ENCODE data around the gene GFRA3.
"Not testable (repeated sequence)": the region's sequence is repeated elsewhere in the genome, so short reads cannot be mapped to it uniquely, and the experiment has no call there.

The GFRA3 gene

GRCh38 chr5:138274189-138274853 is at the start of gene GFRA3:
GFRA3 (minus strand) TSS chr5:138274621; CDS start chr5:138274424, 197 bp downstream.
- no peak for DNase-seq

DNA sequence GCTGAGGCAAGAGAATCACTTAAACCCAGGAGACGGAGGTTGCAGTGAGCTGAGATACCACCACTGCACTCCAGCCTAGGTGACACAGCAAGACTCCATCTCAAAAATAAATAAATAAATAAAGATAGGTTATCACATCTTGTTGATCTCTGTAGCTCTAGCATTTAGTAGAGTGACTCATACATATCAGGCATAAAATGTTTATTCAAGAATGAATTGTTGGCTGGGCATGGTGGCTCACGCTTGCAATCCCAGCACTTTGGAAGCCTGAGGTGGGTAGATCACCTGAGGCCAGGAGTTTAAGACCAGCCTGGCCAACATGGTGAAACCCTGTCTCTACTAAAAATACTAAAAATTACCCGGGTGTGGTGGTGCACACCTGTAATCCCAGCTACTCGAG is 43.8 kb upstream of the GFRA3 start:
- not testable (repeated sequence) for DNase-seq

GRCh38 chr5:138316355-138316754 is 41.9 kb upstream of the GFRA3 start:
- DNase-seq: no peak

DNA sequence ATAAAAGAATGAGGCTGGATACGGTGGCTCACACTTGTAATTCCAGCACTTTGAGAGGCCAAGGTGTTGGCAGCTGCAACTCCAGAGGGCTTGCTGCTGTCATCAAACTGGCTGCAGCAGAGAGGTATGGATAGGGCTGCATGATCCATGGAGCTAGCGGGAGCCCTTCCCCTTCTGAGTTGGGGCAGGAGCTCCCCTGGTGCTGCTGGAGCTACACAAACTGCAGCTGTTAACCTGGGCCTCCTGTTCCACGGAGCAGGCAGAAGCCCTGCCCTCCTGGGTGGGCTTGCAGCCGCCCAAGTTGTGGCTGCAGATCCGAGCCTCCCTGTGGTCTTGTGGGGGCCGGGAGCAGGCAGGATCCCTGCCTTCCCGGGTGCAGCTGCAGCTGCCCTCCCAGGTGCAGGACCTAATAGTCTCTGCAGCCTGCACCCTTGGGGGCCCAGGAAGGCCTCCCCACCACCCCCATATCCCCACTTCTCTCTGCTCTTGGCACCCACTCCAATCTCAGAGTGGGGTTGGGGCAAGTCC is 41.4 kb upstream of the GFRA3 start:
- DNase-seq: no peak

DNA sequence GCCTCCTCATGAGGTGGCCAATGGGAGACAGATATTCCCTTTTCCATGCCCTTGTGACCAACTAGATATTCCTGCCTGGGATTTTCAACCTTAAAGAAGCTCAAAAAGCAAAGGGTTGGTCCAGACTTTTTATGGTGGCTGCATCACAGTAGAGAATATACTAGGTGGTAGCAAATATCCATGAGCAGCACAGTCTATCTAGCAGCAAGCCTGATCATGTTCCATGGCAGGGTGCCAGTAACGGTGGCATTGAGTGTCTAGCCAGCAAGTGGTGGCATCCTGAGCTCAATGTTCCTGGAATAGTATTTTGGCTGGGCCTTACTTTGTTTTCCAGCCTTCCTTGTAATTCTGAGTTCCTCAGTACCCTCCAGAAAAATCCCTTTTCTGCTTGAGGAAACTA is 31.4 kb upstream of the GFRA3 start:
- DNase-seq: no peak

DNA sequence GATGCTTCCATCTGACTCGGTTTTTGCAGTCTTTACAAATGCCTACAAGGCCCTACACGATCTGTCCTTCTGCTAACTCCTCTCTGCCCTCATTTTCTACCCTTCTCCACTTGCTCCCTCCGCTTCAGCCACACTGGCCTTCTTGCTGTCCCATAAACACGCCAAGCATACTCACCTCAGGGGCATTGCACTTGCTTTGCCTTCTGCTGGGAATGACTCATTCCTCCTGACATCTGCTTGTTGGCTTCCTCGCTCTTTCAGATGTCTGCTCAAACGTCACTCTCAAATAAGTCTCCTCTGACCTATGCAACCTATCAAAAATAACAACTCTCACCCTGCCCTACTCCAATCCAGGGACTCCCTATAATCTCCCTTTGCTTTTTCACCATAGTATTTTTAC is 29.0 kb upstream of the GFRA3 start:
- DNase-seq: no peak

GRCh38 chr5:138289296-138289695 is 14.9 kb upstream of the GFRA3 start:
- DNase-seq: no peak

GRCh38 chr5:138287246-138287645 is 12.8 kb upstream of the GFRA3 start:
- DNase-seq: no peak

GRCh38 chr5:138282920-138283742 is 8.7 kb upstream of the GFRA3 start:
- no peak for DNase-seq

DNA sequence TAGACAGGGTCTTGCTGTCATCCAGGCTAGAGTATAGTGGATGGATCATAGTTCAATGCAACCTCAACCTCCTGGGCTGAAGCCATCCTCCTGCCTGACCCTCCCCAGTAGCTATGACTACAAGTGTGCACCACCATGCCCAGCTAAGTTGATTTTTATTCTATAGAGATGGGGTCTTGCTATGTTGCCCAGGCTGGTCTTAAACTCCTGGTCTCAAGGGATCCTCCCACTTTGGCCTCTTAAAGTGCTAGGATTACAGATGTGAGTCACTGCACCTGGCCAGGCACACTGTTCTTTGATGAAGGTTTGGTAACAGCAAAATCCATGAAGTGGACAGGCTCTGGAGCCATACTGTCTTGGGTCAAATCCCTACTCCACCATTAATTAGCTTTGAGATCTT is 6.5 kb upstream of the GFRA3 start:
- no peak for DNase-seq

GRCh38 chr5:138276402-138277054 is 2.1 kb upstream of the GFRA3 start:
- no peak for DNase-seq

- no peak for DNase-seq
These were observed 1.5 kb upstream of the GFRA3 start for GRCh38 chr5:138275895-138276294.

DNA sequence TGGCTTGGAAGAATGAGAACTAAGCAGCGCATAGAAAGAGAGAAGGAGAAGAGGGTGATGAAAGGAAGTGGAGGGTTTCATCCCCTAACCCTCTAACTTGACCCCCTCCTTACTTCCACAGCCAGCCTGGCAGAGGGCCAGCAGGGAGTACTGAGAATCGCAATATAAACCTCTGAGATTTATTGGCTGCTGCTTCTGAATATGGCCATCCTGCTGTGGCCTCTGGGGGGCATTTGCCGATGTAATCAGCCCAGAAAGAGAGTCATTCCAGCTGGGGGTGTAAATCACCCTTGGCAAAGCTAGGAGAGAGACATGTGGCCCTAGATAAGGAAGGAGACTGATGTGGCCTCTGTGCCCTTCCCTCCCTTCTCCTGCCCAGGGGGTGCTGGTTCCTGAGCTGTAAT is 960 bp upstream of the GFRA3 start:
- no peak for DNase-seq

GRCh38 chr5:138273834-138274188 is 610 bp downstream of the GFRA3 start:
- no peak for DNase-seq

DNA sequence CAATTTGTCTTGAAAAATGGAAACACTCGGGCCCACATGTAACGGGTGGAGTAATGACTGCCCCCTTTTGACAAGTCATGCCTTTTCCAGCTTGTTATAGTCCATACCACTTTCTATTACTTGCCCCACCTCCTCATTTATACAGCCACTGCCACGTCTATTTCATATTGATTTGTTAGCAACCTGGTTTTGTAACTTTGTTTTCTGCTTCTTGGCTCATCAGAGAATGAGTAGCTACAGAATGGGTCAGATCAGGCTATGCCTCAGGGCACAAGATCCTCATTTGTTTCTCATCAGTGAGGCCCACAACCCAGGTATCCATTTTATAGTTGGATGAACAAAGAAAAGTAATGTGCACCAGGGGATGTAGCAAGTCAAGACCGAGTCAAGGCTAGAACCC is 1.7 kb downstream of the GFRA3 start:
- no peak for DNase-seq

DNA sequence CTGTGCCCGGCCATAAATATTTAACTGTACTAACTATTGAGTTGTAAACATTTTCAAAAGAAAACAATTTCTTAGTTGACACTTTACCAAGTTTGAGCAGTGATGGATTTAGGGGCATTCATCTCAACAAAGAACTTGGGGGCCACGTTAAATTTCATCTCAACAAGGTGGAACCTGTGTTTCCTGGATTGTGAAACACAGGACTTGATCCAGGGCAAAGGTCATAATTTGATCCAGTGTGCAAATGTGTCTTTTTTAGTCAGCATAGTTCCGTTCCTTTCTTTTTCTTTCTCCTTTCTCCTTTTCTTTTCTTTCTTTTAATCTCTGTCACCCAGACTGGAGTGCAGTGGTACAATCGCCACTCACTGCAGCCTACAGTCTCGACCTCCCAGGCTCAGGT is 3.1 kb downstream of the GFRA3 start:
- no peak for DNase-seq

- DNase-seq: no peak
These were observed 10.2 kb downstream of the GFRA3 start for GRCh38 chr5:138264183-138264582.

- DNase-seq: no peak
These were observed 10.8 kb downstream of the GFRA3 start for GRCh38 chr5:138263581-138263980.

- no peak for DNase-seq
These were observed 15.6 kb downstream of the GFRA3 start for GRCh38 chr5:138258704-138259292.

GRCh38 chr5:138257583-138257982 is 16.8 kb downstream of the GFRA3 start:
- no peak for DNase-seq

- DNase-seq: no peak
These were observed 21.5 kb downstream of the GFRA3 start for GRCh38 chr5:138252944-138253343.

- not testable (repeated sequence) for DNase-seq
These were observed 26.6 kb downstream of the GFRA3 start for GRCh38 chr5:138247800-138248199.

DNA sequence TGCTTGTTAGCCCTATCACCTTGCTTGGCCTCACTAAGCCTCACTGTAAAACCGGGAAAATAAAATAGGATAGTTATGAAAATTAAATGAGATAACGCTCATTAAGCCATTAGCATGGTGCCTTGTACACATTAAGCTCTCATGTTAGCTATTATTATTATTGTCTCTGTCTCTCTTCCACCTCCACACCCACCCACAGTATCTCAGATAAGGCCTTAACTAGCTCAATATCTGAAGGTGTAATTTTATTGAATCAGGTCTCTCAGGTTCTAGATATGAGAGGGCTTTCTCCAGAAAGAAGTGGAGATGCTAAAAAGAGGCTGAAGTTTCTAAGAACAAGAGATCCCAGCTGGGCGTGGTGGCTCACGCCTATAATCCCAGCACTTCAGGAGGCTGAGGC is 27.6 kb downstream of the GFRA3 start:
- no peak for DNase-seq
